HG03521 (cell line): ENCODE results near the gene STAT3.
A peak's percentile ranks its signal among the peaks of the same experiment; 100 is the strongest.

ENCODE experiments used
- ATAC-seq: cut with Tn5 transposase; IDR thresholded peaks from one replicate; pipeline ENCODE4 v1.9.1; 2021; ENCODE audit warnings: mild to moderate bottlenecking, moderate library complexity; ENCODE audit not compliant: unreplicated experiment

The STAT3 gene

DNA sequence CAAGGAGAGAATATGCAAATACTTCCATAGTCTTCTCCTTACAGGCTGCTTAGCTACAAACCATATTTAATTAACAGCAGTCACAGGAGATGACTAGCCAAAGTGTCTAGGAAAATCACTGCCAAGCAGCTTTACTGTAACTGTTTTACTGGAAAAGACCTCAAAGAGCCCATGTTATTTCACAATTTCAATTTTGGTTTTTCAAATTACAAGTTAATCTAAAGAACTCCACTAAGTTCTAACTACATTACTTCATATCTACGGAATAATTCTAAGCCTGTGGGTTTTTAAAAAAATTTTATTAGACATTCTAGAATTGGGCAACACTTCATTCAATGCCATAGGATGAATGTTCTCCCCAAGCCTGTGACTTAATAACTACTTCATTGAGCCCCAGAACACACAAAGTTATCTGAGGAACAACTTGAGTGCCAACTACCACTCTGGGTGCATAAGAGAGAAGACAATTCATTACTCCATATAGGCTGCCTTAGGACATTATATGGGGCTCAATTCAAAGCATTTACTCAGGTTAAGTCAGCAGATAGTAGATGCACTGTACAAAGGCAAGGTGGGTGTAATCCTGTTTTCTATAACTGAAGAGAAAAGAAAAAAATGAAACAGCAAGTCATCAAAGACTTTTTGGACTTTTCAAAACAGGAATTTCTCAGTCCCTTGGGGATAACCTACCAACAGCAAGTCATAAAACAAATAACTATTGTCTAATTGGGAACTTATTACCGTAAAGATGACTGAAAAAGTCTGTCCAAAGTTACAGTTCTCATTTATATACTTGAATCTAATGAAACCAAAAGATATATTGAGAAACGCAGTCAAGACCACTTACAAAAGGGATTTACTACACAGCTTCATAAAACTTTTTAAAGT, 33.0 kb downstream of the STAT3 start:
- no peak for ATAC-seq

DNA sequence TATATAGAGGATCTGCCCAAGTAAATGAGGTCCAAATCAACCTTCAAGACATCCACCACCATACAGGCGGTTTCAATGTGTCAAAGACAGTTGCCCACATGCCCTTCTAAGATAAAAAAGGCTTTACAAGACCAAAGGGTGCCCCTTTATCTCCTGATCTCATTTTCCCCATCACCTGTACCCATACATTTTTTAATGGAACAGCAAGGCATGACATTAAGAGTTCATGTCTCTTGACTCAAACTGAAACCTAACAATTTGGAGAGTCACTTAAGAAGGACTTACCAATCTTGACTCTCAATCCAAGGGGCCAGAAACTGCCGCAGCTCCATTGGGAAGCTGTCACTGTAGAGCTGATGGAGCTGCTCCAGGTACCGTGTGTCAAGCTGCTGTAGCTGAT, 40.1 kb downstream of the STAT3 start:
- ATAC-seq: no peak

DNA sequence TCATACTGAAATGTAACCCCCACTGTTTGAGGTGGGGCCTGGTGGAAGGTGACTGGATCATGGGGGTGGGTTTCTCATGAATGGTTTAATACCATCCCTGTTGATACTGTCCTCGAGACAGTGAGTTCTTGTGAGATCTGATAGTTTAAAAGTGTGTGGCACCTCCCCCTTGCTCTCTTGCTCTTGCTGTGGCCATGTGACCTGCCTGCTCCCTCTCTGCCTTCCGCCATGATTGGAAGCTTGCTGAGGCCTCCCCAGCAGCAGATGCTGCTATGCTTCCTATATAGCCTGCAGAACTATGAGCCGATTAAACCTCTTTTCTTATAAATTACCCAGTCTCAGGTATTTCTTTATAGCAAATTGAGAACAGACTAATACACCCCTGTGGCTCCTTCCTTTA, 40.6 kb downstream of the STAT3 start:
- ATAC-seq: no peak

DNA sequence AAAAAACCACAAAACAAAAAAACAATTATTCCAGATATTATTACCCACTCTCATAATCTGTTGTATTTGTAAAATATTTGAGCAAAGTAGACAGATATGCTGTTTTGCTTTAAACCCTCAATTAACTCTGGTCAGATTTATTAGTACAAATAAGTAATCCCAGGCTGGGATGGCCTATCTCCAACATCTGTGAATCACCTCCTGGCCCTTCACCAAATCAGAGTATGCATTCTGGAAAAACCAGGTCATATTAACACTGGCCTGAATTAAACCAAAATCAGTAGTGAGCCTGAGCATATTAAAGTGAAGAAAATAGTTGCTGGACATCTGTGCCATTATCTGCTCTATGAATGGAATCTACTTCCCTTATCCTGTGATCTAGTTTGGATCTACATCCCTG, 41.0 kb downstream of the STAT3 start:
- ATAC-seq: no peak

DNA sequence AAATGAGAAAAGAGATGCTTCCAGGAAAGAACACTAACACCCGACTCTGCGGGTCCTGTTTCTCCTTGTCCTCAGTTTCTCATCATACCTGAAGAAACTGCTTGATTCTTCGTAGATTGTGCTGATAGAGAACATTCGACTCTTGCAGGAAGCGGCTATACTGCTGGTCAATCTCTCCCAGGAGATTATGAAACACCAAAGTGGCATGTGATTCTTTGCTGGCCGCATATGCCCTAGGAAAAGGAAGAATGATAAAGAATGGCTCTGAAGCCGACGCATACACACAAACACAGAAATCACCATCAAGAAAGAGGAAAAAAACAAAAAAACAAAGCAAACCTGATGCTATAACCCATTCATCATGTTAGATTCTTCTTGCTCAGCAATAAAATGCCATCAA, 41.8 kb downstream of the STAT3 start:
- no peak for ATAC-seq

DNA sequence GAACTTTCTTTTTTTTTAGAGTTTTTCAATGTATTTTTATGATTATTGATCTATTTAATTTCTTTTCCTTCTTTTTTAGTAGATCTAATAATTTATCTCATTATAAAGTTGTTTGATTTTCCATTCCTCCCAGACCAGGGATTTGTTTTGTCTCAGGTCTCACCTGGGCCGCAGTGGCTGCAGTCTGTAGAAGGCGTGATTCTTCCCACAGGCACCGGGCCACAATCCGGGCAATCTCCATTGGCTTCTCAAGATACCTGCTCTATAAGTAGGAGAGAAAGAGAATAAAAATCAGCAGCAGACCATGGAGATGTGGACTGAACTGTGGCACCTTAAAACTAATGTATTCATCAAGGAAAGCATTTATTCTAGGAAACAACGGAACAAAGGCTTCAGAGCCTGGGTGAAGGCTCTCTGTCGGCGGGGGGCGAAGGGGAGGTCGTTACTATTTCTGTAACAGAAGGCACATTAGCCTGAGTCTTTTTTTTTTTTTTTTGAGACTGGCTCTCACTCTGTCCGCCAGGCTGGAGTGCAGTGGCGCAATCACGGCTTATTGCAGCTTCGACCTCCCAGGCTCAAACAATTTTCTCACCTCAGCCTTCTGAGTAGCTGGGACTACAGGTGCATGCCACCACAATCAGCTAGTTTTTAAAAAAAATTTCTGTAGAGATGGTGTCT, 42.7 kb downstream of the STAT3 start:
- ATAC-seq: no peak

DNA sequence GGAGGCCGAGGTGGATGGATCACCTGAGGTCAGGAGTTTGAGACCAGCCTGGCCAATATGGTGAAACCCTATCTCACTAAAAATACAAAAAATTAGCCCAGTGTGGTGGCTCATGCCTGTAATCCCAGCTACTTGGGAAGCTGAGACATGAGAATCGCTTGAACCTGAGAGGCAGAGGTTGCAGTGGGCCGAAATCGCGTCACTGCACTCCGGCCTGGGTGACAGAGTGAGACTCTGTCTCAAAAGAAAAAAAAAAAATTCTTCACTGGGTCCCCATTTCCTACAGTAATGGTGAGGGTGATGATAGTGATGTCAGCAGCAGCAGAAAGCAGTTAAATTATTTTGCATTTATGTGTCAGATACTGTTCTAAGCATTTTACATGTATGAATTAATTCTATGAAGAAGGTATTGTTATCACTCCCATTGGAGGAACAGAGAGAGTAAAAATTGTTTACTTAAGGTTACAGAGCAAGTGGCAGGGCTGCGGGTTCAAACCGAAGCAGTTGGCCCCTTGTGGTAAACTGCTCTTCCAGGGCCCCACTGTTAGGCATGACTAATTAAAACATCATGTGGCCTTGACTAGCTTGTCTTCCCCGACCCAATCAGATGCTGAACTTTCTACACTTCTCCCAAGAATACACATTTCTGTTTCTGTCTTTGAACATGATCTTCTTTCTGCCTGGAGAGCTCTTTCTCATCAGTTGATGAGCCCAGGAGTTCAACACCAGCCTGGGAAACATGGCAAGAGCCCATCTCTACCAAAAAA, 45.8 kb downstream of the STAT3 start:
- no peak for ATAC-seq

DNA sequence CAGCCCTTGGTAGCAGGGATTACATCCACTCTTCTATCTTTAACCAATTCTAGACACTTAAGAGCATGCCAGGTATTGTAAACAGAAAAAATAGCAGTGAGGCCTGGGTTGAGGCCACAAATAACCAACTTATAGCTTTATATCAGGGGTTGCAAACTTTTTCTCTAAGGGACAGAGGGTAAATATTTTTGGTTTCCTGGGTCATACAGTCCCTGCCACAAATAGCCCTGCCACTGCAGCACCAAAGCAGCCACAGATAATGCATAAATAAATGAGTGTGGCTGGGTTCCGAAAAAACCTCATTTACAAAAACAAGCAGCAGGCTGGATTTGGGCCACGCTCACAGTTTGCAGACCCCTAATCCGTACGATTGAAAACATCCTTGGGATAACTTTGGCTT, 46.7 kb downstream of the STAT3 start:
- ATAC-seq: no peak

DNA sequence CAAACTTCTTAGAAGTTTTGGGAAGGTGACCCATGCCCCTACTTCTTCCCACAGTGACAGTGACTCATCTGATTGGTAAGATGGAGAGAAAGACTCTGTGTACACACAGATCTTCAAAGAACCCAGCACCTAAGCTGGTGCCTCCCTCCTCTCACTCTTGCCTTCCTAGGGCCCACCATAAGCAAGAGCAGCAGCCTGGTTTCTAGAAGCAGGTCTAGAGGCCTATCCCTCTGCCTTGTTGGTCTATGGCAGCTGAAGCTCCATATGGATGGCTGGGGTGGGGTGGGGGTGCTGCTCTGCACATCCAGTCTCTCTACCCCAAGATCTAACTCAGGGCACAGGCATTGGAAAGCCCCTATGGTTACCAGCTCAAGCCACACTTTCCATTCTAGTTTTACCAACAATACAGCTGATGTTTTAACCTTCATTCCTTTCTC, 47.5 kb downstream of the STAT3 start:
- no peak for ATAC-seq

DNA sequence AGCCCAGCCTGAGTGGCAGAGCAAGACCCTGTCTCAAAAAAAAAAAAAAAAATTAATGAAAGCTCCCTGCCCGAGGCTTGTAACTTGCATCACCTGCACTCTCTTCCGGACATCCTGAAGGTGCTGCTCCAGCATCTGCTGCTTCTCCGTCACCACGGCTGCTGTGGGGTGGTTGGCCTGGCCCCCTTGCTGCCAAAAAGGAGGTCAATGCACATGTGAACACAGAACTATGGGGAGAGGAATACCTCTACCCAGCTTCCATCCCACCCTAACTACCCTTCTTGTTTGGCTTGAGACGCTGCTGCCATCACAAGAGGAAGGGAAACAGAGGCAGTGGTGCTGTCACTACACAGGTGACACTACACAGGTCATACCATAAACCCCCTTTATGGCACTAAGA, 49.0 kb downstream of the STAT3 start:
- no peak for ATAC-seq

DNA sequence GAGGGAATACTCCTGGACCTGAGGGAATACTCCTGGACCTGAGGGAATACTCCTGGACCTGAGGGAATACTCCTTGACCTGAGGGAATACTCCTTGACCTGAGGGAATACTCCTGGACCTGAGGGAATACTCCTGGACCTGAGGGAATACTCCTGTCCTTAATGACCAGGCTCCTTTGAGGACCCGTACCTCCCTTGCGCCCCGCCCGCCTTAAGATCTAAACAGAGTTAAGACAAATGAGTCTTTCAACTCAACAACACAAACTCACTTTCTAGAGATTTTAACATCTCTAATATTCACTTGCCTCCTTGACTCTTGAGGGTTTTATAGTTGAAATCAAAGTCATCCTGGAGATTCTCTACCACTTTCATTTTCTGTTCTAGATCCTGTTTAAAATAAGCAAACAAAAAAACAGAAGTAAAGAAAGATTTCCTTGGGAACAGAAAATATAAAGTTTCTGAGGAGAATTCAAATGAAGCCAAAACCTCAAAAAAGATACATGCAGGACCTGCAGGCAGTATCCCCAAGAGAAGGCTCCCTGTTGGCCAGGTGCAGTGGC, 49.7 kb downstream of the STAT3 start:
- no peak for ATAC-seq

DNA sequence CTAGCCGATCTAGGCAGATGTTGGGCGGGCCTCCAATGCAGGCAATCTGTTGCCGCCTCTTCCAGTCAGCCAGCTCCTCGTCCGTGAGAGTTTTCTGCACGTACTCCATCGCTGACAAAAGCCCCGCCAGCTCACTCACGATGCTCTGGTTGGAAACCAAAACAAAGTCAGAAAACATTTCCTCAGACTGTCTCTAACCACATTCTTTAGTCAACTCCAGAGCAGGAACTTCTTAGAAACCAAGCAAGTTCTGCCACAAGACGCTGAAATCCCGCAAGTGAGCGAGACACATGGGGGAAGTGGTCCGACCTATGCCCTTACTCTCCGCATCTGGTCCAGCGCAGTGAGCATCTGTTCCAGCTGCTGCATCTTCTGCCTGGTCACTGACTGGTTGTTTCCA, 50.8 kb downstream of the STAT3 start:
- ATAC-seq: peak; percentile 46

DNA sequence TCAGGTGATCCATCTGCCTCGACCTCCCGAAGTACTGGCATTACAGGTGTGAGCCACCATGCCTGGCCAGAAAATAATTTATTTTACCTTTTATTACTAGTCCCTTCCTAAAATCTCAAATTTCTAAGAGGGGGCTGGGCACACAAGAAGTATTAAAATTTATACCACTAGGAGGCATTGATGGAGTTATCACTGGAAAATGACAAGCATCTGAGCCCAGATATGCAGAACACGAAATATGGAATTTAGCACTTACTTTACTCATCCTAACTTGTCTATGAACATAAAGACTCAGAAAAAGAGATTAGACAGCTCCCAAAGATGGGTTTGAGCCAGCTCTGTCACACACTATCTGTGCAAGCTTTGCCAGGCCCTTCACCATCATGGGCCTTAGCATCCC, 53.6 kb downstream of the STAT3 start:
- ATAC-seq: no peak

DNA sequence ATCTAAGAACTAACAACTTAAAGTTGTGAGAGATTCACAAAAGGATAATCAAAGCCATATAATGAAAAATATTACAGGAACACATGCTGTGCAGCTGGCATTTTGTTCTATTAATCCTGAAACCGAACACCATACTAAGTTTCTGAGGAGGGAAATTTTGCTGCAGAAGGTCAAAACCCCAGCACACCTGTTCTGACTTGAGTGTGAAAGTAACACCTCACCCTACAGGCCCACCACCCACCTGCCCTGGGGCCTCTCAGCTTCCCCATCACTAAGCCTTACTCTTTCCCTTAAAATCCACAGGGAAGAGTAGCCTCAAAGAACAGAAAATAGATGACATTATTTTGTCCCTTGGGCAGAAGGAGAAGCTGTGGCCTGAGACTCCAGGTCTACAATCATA, 55.2 kb downstream of the STAT3 start:
- ATAC-seq: no peak

DNA sequence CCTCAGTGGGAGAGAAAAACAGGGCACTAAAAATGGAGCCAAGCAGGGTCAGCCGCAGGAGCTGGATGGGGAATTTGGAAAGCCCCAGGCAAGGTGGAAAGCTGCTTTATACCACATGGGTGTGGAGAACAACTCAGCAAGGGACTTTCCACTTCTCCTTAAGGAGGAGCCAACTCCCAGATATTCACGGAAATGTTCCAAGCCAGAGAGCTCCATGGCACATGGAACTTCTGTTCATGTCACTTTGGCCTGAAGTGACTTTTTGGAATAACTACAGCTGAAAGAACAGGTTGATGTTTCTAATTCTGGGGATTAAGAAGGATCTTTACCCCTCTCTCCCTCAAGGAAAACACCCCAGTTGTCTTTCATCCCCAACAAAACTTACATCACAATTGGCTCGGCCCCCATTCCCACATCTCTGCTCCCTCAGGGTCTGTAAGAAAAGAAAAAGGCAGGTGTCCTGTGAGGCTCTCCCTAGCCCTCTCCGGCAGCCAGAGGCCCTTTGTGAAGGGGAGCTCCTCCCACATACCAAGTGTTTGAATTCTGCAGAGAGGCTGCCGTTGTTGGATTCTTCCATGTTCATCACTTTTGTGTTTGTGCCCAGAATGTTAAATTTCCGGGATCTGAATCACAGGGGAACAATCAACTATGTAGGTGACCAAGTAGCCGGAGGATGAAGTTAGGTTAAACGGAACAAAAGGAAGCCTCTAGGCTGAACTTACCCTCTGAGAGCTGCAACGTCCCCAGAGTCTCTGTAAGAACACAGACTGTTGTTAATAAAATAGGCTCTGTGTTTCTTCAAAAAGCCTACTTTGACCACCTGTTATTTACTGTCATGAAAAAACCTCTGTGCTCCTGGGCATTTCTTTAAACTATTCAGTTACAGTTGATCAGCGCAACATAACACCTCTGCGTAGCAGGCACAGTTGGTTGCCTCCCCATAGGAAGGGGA, 58.9 kb downstream of the STAT3 start:
- no peak for ATAC-seq

DNA sequence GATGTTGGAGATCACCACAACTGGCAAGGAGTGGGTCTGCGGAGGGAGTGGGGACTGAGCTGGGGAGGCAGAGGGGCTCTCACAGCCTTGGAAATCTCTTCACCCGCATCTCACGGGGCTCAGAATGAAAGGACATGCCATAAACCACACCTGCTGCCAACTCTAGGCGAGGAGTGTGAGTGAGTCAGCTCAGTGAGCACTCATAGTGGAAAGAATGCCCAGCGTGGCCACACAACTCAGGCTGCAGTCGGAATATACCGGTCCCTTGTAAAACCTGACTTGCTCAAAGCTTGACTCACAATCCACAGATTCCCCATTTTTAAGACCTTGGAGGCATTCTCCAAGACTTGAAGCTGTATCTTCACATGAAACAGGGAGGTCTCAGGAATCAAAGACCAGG, 63.2 kb downstream of the STAT3 start:
- no peak for ATAC-seq

DNA sequence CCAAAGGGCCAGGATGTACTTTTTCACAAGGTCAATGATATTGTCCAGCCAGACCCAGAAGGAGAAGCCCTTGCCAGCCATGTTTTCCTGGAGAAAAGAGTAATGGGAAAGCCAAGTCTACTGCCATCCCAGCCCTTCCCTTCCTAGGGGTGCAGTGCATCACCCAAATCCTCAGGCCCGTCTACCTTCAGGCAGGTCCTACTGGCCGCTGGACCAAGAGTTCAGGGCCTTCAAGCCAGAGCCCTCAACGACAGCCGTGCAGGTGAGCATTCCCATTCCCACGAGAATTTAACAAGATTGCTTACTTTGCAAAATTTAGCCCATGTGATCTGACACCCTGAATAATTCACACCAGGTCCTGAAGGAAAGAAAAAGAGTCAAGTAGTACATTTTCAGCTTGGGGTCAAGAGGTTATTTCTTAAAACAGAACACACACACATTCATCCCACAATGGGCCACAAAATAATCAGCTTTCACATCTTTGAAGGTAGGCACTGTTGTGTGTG, 64.9 kb downstream of the STAT3 start:
- ATAC-seq: no peak

DNA sequence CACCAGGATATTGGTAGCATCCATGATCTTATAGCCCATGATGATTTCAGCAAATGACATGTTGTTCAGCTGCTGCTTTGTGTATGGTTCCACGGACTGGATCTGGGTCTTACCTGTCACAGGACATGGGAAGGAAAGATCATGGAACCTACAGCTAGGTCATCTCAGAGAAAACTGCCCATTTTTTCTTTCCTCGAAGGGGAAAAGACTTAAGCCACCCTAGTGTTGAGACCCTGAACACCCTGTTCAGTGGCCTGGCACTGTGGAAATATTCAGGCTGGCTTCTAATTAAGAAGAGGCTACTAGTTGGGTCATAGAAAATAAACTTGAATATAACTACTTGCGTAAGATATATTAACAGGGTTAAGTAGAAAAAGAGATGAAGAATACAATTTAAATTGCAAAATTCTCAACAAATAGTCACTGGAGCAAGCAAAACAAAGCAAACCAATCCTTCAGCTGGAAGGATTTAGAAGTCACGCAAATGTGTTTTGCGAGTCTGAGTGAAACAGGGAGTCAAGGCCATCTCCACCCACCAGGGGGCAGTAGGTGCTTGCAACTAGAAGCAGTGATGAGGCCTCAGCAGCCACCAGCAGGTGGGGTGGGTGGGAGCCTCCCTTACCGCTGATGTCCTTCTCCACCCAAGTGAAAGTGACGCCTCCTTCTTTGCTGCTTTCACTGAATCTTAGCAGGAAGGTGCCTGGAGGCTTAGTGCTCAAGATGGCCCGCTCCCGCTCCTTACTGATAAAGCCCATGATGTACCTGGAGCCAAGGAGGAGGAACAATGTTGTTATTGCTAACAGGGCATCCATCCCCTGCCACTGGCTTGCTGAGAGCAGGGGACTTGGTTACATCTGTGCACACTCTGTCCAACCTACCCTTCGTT, 65.6 kb downstream of the STAT3 start:
- peak; percentile 52 for ATAC-seq

DNA sequence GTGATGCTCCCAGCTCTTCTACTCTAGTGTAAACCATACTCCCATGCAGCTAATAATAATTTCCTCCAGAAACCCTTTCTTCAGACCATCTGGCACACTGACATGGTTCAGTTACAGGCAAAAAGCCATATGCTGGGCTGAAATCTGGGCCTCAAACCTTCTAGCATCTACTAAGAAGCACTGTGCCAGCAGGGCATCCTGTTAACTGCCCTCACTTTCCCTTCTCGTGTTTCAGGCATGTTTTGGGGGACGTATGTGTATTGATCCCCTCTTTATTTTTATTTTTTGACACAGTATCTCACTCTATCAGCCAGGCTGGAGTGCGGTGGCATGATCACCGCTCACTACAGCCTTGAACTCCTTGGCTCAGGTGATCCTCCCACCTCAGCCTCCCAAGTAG, 66.7 kb downstream of the STAT3 start:
- no peak for ATAC-seq
